T47D (cell line): ENCODE results near the gene LCE1B.

Experiments
- DNase-seq, 2 experiments: peaks; one replicate each; pipeline versions ENCODE4 v3.0.0 to v3.0.0-alpha.2; 2011 to 2012; ENCODE audit warnings: low read depth in 1 of 2, low spot score in 1 of 2
- JUND ChIP-seq: IDR thresholded peaks from 2 replicates; pipeline ENCODE4 v1.6.1; 2012; ENCODE audit warnings: low read depth
- in situ Hi-C: cut with HindIII; loops from 2 replicates; pipeline ENCODE4 v1.10.0; 2016; ENCODE audit warnings: low sequenced_read_pairs, low pct_unique_long_range_greater_than_20kb

LCE1B gene

GRCh38 chr1:152817309-152817708, 5.5 kb downstream of the LCE1B start:
- in situ Hi-C loops, result no loop called here
- DNase-seq, result no peak
- TF ChIP-seq JUND, result no peak

GRCh38 chr1:152823294-152823693, 11.5 kb downstream of the LCE1B start:
- TF ChIP-seq JUND, result no peak
- in situ Hi-C loops, result no loop called here
- no peak for DNase-seq

GRCh38 chr1:152824964-152825363, 13.2 kb downstream of the LCE1B start:
- TF ChIP-seq JUND, result no peak

GRCh38 chr1:152827173-152827572, 15.4 kb downstream of the LCE1B start, which contains the start of gene LCE1A:
TSS of gene LCE1A (plus strand) at chr1:152827473. CDS start at chr1:152827473, 0 bp downstream.
- DNase-seq, result no peak
- no peak for TF ChIP-seq JUND
- in situ Hi-C loops, result no loop called here

More at GRCh38 chr1:152824964-152825363, 13.2 kb downstream of the LCE1B start:
- no peak for DNase-seq
- in situ Hi-C loops, result no loop called here

GRCh38 chr1:152836870-152837269, 25.1 kb downstream of the LCE1B start:
- in situ Hi-C loops, result no loop called here
- no peak for TF ChIP-seq JUND
- DNase-seq, result no peak

- no peak for DNase-seq
- in situ Hi-C loops, result no loop called here
- no peak for TF ChIP-seq JUND
Observed at GRCh38 chr1:152842556-152842955, 30.8 kb downstream of the LCE1B start, which contains the start of gene LCE6A. TSS of gene LCE6A (plus strand) at chr1:152842856. CDS start at chr1:152843521, 665 bp downstream.

- in situ Hi-C loops, result no loop called here
- DNase-seq, result no peak
- TF ChIP-seq JUND, result no peak
Observed at GRCh38 chr1:152855661-152856060, 43.9 kb downstream of the LCE1B start.

- DNase-seq, result no peak
- in situ Hi-C loops, result no loop called here
- TF ChIP-seq JUND, result no peak
Observed at GRCh38 chr1:152858062-152858461, 46.3 kb downstream of the LCE1B start.

- TF ChIP-seq JUND, result no peak
- in situ Hi-C loops, result no loop called here
- DNase-seq, result no peak
Observed at GRCh38 chr1:152859696-152860095, 47.9 kb downstream of the LCE1B start, which contains the start of gene LCE7A. TSS of gene LCE7A (plus strand) at chr1:152859996. CDS start at chr1:152860698, 702 bp downstream.

GRCh38 chr1:152860129-152860528, 48.4 kb downstream of the LCE1B start:
- no peak for TF ChIP-seq JUND
- no peak for DNase-seq
- in situ Hi-C loops, result no loop called here

GRCh38 chr1:152861374-152861773, 49.6 kb downstream of the LCE1B start:
- no peak for TF ChIP-seq JUND
- DNase-seq, result no peak
- in situ Hi-C loops, result no loop called here
